Stimulated activated CD4-positive, alpha-beta T cell treated with anti-CD3 and anti-CD28 coated beads, Interleukin-2, amount 100 ng/mL, for 48 hours (primary cell): ENCODE data around the gene LCE1F.

Experiments
- DNase-seq, 2 donors: peaks; one replicate each; pipeline ENCODE4 v3.0.0-alpha.2; 2020

The LCE1F gene

GRCh38 chr1:152777510-152778137 lies 2.7 kb downstream of the LCE1F start:
- DNase-seq: no peak

GRCh38 chr1:152783095-152783494 lies 8.2 kb downstream of the LCE1F start:
- no peak for DNase-seq

GRCh38 chr1:152786077-152786476 lies 11.1 kb downstream of the LCE1F start, which contains the start of gene LCE1E:
Gene LCE1E (plus strand): TSS chr1:152786257. CDS start chr1:152787300, 1,043 bp downstream.
- DNase-seq: no peak

- no peak for DNase-seq
Observed at GRCh38 chr1:152795686-152796085, 20.7 kb downstream of the LCE1F start.

GRCh38 chr1:152796421-152796820 lies 21.5 kb downstream of the LCE1F start, which contains the start of gene LCE1D:
Gene LCE1D (plus strand): TSS chr1:152796721. CDS start chr1:152797795, 1,074 bp downstream.
- DNase-seq: no peak

- DNase-seq: no peak
Observed at GRCh38 chr1:152801333-152801732, 26.4 kb downstream of the LCE1F start.

- no peak for DNase-seq
Observed at GRCh38 chr1:152806576-152806975, 31.6 kb downstream of the LCE1F start, which contains the start of gene LCE1C. Gene LCE1C (minus strand): TSS chr1:152806651. CDS start chr1:152805478, 1,173 bp downstream.

GRCh38 chr1:152811050-152811449 lies 36.1 kb downstream of the LCE1F start:
- DNase-seq: no peak

- no peak for DNase-seq
Observed at GRCh38 chr1:152811671-152812070, 36.7 kb downstream of the LCE1F start, which contains the start of gene LCE1B. Gene LCE1B (plus strand): TSS chr1:152811971. CDS start chr1:152812447, 476 bp downstream.

- DNase-seq: no peak
Observed at GRCh38 chr1:152817309-152817708, 42.4 kb downstream of the LCE1F start.

GRCh38 chr1:152823294-152823693 lies 48.4 kb downstream of the LCE1F start:
- no peak for DNase-seq

GRCh38 chr1:152824964-152825363 lies 50.0 kb downstream of the LCE1F start:
- no peak for DNase-seq
